ENCODE results near the gene SMCO2.

Gene SMCO2

DNA sequence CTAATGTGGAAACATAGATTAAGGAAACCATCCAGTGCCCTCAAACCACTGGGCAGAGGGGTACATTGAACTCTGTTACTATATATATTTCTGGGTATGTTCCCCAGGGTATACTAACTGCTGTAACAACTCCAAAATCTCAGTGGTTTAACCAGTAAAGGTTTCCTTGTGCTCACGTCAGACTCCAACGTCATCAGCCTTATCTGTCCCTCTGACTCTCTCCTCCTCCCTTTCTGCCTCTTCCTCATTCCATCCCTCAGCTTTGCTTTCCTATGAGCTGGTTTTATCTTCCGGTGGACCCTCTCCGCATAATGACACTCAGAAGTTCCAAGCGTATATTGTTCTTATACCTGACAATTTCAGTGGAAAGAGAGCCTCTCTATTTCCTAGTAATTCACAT is 21.2 kb upstream of the SMCO2 start:
- Histone ChIP-seq H3K9ac (ENCODE audit: low read length) (no peak overlapping the region), H3K79me2 (ENCODE audit: low read length) (no peaks in the 10 kb centered on the region), H3K27ac (ENCODE audit: low read length) (no peak overlapping the region), H3K27me3 (replicated peaks; ENCODE audit: insufficient read depth, low read length) (no peaks in the 10 kb centered on the region), H3K4me2 (ENCODE audit: low read depth, low read length) (no peak overlapping the region), H3K9me2 (replicated peaks; ENCODE audit: insufficient read depth, low read length) (no peaks in the 10 kb centered on the region), H3K4me1 (ENCODE audit: low read length) (no peaks in the 10 kb centered on the region), H2AFZ (ENCODE audit: low read length) (no peak overlapping the region), H3K4me3 (ENCODE audit: low read length) (no peak overlapping the region), H3F3A (ENCODE audit: insufficient read depth, low read length) (no peaks in the 10 kb centered on the region), H3K36me3 (replicated peaks; ENCODE audit: insufficient read depth, low read length) (no peaks in the 10 kb centered on the region), H3K9me3 (replicated peaks; ENCODE audit: insufficient read depth, low read length) (no peaks in the 10 kb centered on the region), H4K20me1 (ENCODE audit: insufficient read depth, low read length) (no peaks in the 10 kb centered on the region)
- TF ChIP-seq EZH2 (optimal IDR thresholded peaks at IDR 0.05; ENCODE audit: low read depth, low read length) (no peak), CTCF (IDR thresholded peaks at IDR 0.05; ENCODE audit: low read length) (no peak), EZH2phosphoT487 (IDR thresholded peaks at IDR 0.05; ENCODE audit: low read length) (no peak)
- DNase-seq: no peak

GRCh38 chr12:27426743-27427487 is 19.6 kb upstream of the SMCO2 start:
- H4K20me1 ChIP-seq (ENCODE audit: insufficient read depth, low read length): no peaks in the 10 kb centered on the region
- no peak overlapping the region for H3K27ac ChIP-seq (ENCODE audit: low read length)
- H3K79me2 ChIP-seq (ENCODE audit: low read length): no peaks in the 10 kb centered on the region
- peaks cover 11% of the 10 kb centered on the region for H3K4me1 ChIP-seq (ENCODE audit: low read length)
- no peaks in the 10 kb centered on the region for H3K36me3 ChIP-seq (replicated peaks; ENCODE audit: insufficient read depth, low read length)
- H3K4me3 ChIP-seq (ENCODE audit: low read length): no peak overlapping the region
- H3F3A ChIP-seq (ENCODE audit: insufficient read depth, low read length): peaks cover 10% of the 10 kb centered on the region; the same call in 1 of the 2 replicates
- DNase-seq: no peak
- H3K4me2 ChIP-seq (ENCODE audit: low read depth, low read length): no peak overlapping the region
- H3K27me3 ChIP-seq (replicated peaks; ENCODE audit: insufficient read depth, low read length): no peaks in the 10 kb centered on the region
- no peaks in the 10 kb centered on the region for H3K9me3 ChIP-seq (replicated peaks; ENCODE audit: insufficient read depth, low read length)
- no peaks in the 10 kb centered on the region for H3K9me2 ChIP-seq (replicated peaks; ENCODE audit: insufficient read depth, low read length)
- no peak overlapping the region for H3K9ac ChIP-seq (ENCODE audit: low read length)
- TF ChIP-seq EZH2 (optimal IDR thresholded peaks at IDR 0.05; ENCODE audit: low read depth, low read length) (no peak), EZH2phosphoT487 (IDR thresholded peaks at IDR 0.05; ENCODE audit: low read length) (no peak), CTCF (IDR thresholded peaks at IDR 0.05; ENCODE audit: low read length) (no peak)
- H2AFZ ChIP-seq (ENCODE audit: low read length): no peak overlapping the region

- Histone ChIP-seq H3K36me3 (replicated peaks; ENCODE audit: insufficient read depth, low read length) (no peaks in the 10 kb centered on the region), H3K9me3 (replicated peaks; ENCODE audit: insufficient read depth, low read length) (no peaks in the 10 kb centered on the region), H3F3A (ENCODE audit: insufficient read depth, low read length) (peaks cover 10% of the 10 kb centered on the region; the same call in 1 of the 2 replicates), H3K79me2 (ENCODE audit: low read length) (no peaks in the 10 kb centered on the region), H3K27ac (ENCODE audit: low read length) (no peak overlapping the region), H3K4me3 (ENCODE audit: low read length) (no peak overlapping the region), H3K27me3 (replicated peaks; ENCODE audit: insufficient read depth, low read length) (no peaks in the 10 kb centered on the region), H2AFZ (ENCODE audit: low read length) (no peak overlapping the region), H3K4me1 (ENCODE audit: low read length) (peaks cover 13% of the 10 kb centered on the region), H3K4me2 (ENCODE audit: low read depth, low read length) (no peak overlapping the region), H3K9ac (ENCODE audit: low read length) (no peak overlapping the region), H3K9me2 (replicated peaks; ENCODE audit: insufficient read depth, low read length) (no peaks in the 10 kb centered on the region), H4K20me1 (ENCODE audit: insufficient read depth, low read length) (no peaks in the 10 kb centered on the region)
- DNase-seq: no peak
- TF ChIP-seq CTCF (IDR thresholded peaks at IDR 0.05; ENCODE audit: low read length): no peak
- no peak for TF ChIP-seq EZH2 (optimal IDR thresholded peaks at IDR 0.05; ENCODE audit: low read depth, low read length)
- no peak for TF ChIP-seq EZH2phosphoT487 (IDR thresholded peaks at IDR 0.05; ENCODE audit: low read length)
Measured at GRCh38 chr12:27427824-27428223, 18.7 kb upstream of the SMCO2 start.

Measured in MM.1S (cell line).